Endothelial cell of umbilical vein (primary cell): Measurements from ENCODE around the gene TSHZ3. TPM values are rescaled to one million over a fixed set of nuclear protein-coding genes. Genes with fewer than 3 reads are reported as not detected.

ENCODE experiments used
- BruUV-seq: library from RNA; stranded (reverse); fragments of 400-500 nt; replicated peaks from 2 replicates; lab custom pipeline; 2021; lab: Mats Ljungman, UMichigan
- CTCF ChIA-PET: fragments of 300-600, 350-600 bp; sonication (Branson Sonifier 250); formaldehyde crosslinking; loops from one replicate; lab custom pipeline; 2021; ENCODE audit warnings: antibody characterized with exemption, inconsistent platforms; lab: Charles Lee
- POLR2A ChIA-PET: fragments of 300-600, 350-600 bp; sonication (Branson Sonifier 250); formaldehyde crosslinking; loops from one replicate; lab custom pipeline; 2021; ENCODE audit warnings: antibody characterized with exemption, inconsistent platforms; lab: Charles Lee
- DNase-seq: peaks from one replicate; pipeline ENCODE4 v3.0.0-alpha.2; 2011; ENCODE audit warnings: low read depth, low spot score
- FAIRE-seq: peaks from 2 replicates; lab custom pipeline; 2011; peaks lifted over from hg19 to GRCh38; lab: Jason Lieb, UNC
- H2AFZ ChIP-seq: 2 replicates; pipeline ENCODE4 v1.6.0; 2012; ENCODE audit warnings: low read depth, low read length, control low read depth, inconsistent platforms
- H3K27ac ChIP-seq: 2 replicates; pipeline ENCODE4 v1.5.1; 2011; ENCODE audit warnings: low read depth, mild to moderate bottlenecking, control low read depth, low read length, moderate library complexity; ENCODE audit not compliant: insufficient read depth
- H3K27me3 ChIP-seq, 2 experiments: 2 replicates each; pipeline versions ENCODE4 v1.6.0 to v1.6.1; 2011; ENCODE audit warnings: low read length in 2 of 2, mixed read lengths in 1 of 2; ENCODE audit not compliant: control insufficient read depth in 2 of 2, insufficient read depth in 2 of 2
- H3K36me3 ChIP-seq, 2 experiments: 2 replicates in 1 of 2; 3 replicates in 1 of 2; pipeline ENCODE4 v1.5.1; 2011; ENCODE audit warnings: low read length in 2 of 2, mild to moderate bottlenecking in 1 of 2, moderate library complexity in 1 of 2; ENCODE audit not compliant: control insufficient read depth in 2 of 2, insufficient read depth in 2 of 2; ENCODE audit errors: extremely low read depth in 1 of 2
- H3K4me1 ChIP-seq: 3 replicates; pipeline ENCODE4 v1.5.1; 2011; ENCODE audit warnings: mild to moderate bottlenecking, low read length; ENCODE audit not compliant: control insufficient read depth, insufficient read depth; ENCODE audit errors: extremely low read depth
- H3K4me2 ChIP-seq: 2 replicates; pipeline ENCODE4 v1.6.1; 2011; ENCODE audit warnings: low read length, control low read depth, mixed read lengths; ENCODE audit not compliant: insufficient read depth
- H3K4me3 ChIP-seq, 3 experiments: fragments of 200-600 bp in 1 of 3; sonication (generic), shearing (Covaris generic) in 1 of 3; replicated peaks in 1 of 3; 2 replicates each; pipeline ENCODE4 v1.5.1; 2011 to 2016; ENCODE audit warnings: control low read depth in 3 of 3, low read length in 3 of 3, mild to moderate bottlenecking in 2 of 3, inconsistent platforms in 1 of 3, low read depth in 1 of 3, moderate library complexity in 1 of 3; ENCODE audit not compliant: insufficient read depth in 1 of 3
- H3K79me2 ChIP-seq: 2 replicates; pipeline ENCODE4 v1.6.0; 2012; ENCODE audit warnings: low read length, inconsistent platforms; ENCODE audit not compliant: control insufficient read depth, insufficient read depth
- H3K9ac ChIP-seq: replicated peaks from 2 replicates; pipeline ENCODE3; 2011; ENCODE audit warnings: low read length, control low read depth; ENCODE audit not compliant: insufficient read depth; ENCODE audit errors: extremely low read depth
- H3K9me1 ChIP-seq: replicated peaks from 3 replicates; pipeline ENCODE4 v1.6.0; 2011; ENCODE audit warnings: mild to moderate bottlenecking, low read length; ENCODE audit not compliant: control insufficient read depth, insufficient read depth; ENCODE audit errors: extremely low read depth
- H3K9me3 ChIP-seq: replicated peaks from 2 replicates; pipeline ENCODE4 v1.5.1; 2012; ENCODE audit warnings: low read length, inconsistent platforms; ENCODE audit not compliant: control insufficient read depth, insufficient read depth
- H4K20me1 ChIP-seq: replicated peaks from 2 replicates; pipeline ENCODE3; 2011; ENCODE audit warnings: mild to moderate bottlenecking, low read length; ENCODE audit not compliant: control insufficient read depth, insufficient read depth; ENCODE audit errors: extremely low read depth
- EZH2 ChIP-seq: IDR thresholded peaks from 2 replicates; pipeline ENCODE4 v1.6.1; 2012; ENCODE audit warnings: borderline replicate concordance, low read depth, mild to moderate bottlenecking, moderate library complexity, low read length, inconsistent platforms; ENCODE audit not compliant: severe bottlenecking
- FOS ChIP-seq: IDR thresholded peaks from 2 replicates; pipeline ENCODE4 v1.6.1; 2011; ENCODE audit warnings: mild to moderate bottlenecking, low read length, moderate library complexity, borderline replicate concordance; ENCODE audit not compliant: insufficient read depth
- GATA2 ChIP-seq: IDR thresholded peaks from 2 replicates; pipeline ENCODE4 v1.7.0; 2011; ENCODE audit warnings: low read depth, mild to moderate bottlenecking, moderate library complexity, mixed read lengths, low read length; ENCODE audit not compliant: insufficient read length, insufficient read depth
- JUN ChIP-seq: IDR thresholded peaks from 2 replicates; pipeline ENCODE4 v1.6.1; 2011; ENCODE audit warnings: borderline replicate concordance, low read depth; ENCODE audit not compliant: insufficient read length, insufficient read depth
- MYC ChIP-seq: IDR thresholded peaks from one replicate; pipeline ENCODE4 v1.6.1; 2011; ENCODE audit warnings: mild to moderate bottlenecking, low read depth, low read length
- POLR2A ChIP-seq: IDR thresholded peaks from 2 replicates; pipeline ENCODE4 v1.6.1; 2012; ENCODE audit warnings: low read depth, mild to moderate bottlenecking, control low read depth, low read length
- POLR2AphosphoS5 ChIP-seq: IDR thresholded peaks from 2 replicates; pipeline ENCODE4 v1.6.1; 2012; ENCODE audit warnings: low read depth, mild to moderate bottlenecking, control low read depth, low read length, moderate library complexity; ENCODE audit not compliant: insufficient read depth
- dilution Hi-C: fragments of 300-500 bp; cut with MboI; formaldehyde crosslinking; loops from one replicate; pipeline ENCODE4 v1.15.0; 2019; ENCODE audit warnings: low sequenced_read_pairs; ENCODE audit not compliant: extremely low pct_ligation_motif_present
- intact Hi-C: fragments of 100-400 bp; cut with micrococcal nuclease; formaldehyde crosslinking; loops from one replicate; pipeline ENCODE4 v1.10.0; 2022
- polyA plus RNA-seq, 4 experiments: library from polyadenylated mRNA; depleted of rRNA in 3 of 4; stranded (reverse) in 3 of 4; unstranded in 1 of 4; fragments of >200 nt; gene quantifications; 2 replicates each; pipeline versions ENCODE4 v1.2.1 to v1.2.3, GENCODE V29; 2011 to 2012; ENCODE audit warnings: missing spikeins in 1 of 4
- total RNA-seq: library from RNA; stranded (reverse); gene quantifications from 2 replicates; pipeline ENCODE4 v1.2.3, GENCODE V29; 2021
- TF ChIP-seq, protein P1 (sequence below): IDR thresholded peaks from 2 replicates; pipeline ENCODE4 v1.6.1; 2011; ENCODE audit not compliant: insufficient read depth, insufficient read length
- TF ChIP-seq, protein P2 (sequence below), 2 donors: IDR thresholded peaks; 1 replicate in 1 of 2; 2 replicates in 1 of 2; pipeline ENCODE4 v1.5.1; 2011; ENCODE audit warnings: low read length in 2 of 2, mild to moderate bottlenecking in 2 of 2, moderate library complexity in 2 of 2, control low read depth in 1 of 2, inconsistent platforms in 1 of 2, low read depth in 1 of 2; ENCODE audit not compliant: insufficient read depth in 1 of 2; ENCODE audit errors: extremely low read depth in 1 of 2

TSHZ3 gene
- total and polyA plus RNA-seq, 2 donors (not counting 3 experiments of a cell fraction or from before 2014, with no cell fraction given) = 1.2 to 6.2 TPM

DNA sequence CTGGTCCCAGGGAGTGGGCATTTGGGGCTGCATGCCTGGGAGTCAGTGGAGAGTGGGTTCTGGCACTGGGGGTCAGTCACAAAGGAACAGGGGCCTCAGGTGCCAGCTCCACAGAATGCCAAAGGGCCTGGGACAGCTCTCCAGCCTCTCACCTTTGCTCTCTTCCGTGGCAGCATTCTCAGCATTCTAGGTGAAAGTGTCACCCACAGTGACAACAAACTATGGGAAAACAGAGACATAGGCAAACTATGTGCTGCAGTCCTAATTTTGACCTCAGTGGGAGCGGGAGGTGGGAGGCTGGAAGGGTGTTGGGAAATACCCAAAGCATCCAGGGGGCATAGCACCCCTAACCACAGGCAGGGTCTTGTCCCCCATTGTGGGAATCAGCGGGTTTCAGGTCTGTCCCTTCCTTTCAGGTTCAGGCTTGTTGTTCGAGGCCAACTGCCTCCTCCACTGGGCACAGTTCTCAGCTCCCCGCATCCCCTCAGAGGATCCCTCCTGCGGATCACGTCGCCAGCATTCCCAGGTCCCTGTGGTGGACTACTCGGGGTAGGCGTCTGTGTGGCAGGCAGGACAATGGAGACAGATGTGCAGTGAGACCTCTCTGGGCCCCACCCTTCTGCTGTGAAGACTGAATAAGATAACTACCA is 52.4 kb downstream of the TSHZ3 start:
- no peaks in the 10 kb centered on the region for H3K36me3 ChIP-seq
- ChIA-PET POLR2A (no interaction called here), CTCF (no interaction called here)
- H3K4me1 ChIP-seq = no peaks in the 10 kb centered on the region
- dilution Hi-C loops = no loop called here
- no peak for DNase-seq
- no peak overlapping the region for H3K27ac ChIP-seq
- no peak overlapping the region for H3K4me2 ChIP-seq
- intact Hi-C loops = no loop called here
- H3K79me2 ChIP-seq = no peaks in the 10 kb centered on the region
- no peaks in the 10 kb centered on the region for H3K9me3 ChIP-seq
- FAIRE-seq = no peak
- no peak overlapping the region for H3K9ac ChIP-seq
- H3K9me1 ChIP-seq = no peaks in the 10 kb centered on the region
- no peak for TF ChIP-seq POLR2A
- TF ChIP-seq JUN = no peak
- TF ChIP-seq POLR2AphosphoS5 = no peak
- H2AFZ ChIP-seq = no peak overlapping the region
- H3K27me3 ChIP-seq = no peaks in the 10 kb centered on the region
- H3K4me3 ChIP-seq = no peak overlapping the region
- no TSS peak for BruUV-seq
- no peaks in the 10 kb centered on the region for H4K20me1 ChIP-seq

DNA sequence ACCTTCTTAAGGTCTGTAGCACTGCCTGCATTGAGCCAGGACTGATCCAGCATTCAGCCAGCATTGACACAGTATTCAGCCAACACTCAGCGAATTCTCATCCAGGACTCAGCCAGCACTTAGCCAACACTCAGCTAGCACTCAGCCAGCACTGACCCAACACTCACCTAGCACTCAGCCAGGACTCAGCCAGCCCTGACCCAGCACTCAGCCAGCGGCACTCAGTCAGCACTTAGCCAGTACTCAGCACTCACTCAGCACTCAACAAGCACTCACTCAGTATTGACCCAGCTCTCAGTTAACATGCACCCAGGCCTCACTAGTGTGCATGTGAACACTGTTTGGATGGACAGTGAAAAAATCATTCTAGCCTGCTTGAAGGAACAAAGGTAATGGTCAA is 55.0 kb downstream of the TSHZ3 start:
- no peak for DNase-seq
- H3K36me3 ChIP-seq = no peaks in the 10 kb centered on the region
- H3K4me2 ChIP-seq = no peak overlapping the region
- ChIA-PET POLR2A (no interaction called here), CTCF (no interaction called here)
- H2AFZ ChIP-seq = no peak overlapping the region
- no peaks in the 10 kb centered on the region for H3K4me1 ChIP-seq
- dilution Hi-C loops = no loop called here
- no peaks in the 10 kb centered on the region for H3K79me2 ChIP-seq
- H4K20me1 ChIP-seq = no peaks in the 10 kb centered on the region
- intact Hi-C loops = no loop called here
- H3K27ac ChIP-seq = no peak overlapping the region
- H3K9ac ChIP-seq = no peak overlapping the region
- BruUV-seq = no TSS peak
- TF ChIP-seq, protein P1, sequence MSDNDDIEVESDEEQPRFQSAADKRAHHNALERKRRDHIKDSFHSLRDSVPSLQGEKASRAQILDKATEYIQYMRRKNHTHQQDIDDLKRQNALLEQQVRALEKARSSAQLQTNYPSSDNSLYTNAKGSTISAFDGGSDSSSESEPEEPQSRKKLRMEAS = no peak
- no peak for TF ChIP-seq JUN
- TF ChIP-seq EZH2 = no peak
- no peak for TF ChIP-seq MYC
- TF ChIP-seq FOS = no peak
- TF ChIP-seq GATA2 = no peak
- no peak for TF ChIP-seq POLR2AphosphoS5
- TF ChIP-seq, protein P2, sequence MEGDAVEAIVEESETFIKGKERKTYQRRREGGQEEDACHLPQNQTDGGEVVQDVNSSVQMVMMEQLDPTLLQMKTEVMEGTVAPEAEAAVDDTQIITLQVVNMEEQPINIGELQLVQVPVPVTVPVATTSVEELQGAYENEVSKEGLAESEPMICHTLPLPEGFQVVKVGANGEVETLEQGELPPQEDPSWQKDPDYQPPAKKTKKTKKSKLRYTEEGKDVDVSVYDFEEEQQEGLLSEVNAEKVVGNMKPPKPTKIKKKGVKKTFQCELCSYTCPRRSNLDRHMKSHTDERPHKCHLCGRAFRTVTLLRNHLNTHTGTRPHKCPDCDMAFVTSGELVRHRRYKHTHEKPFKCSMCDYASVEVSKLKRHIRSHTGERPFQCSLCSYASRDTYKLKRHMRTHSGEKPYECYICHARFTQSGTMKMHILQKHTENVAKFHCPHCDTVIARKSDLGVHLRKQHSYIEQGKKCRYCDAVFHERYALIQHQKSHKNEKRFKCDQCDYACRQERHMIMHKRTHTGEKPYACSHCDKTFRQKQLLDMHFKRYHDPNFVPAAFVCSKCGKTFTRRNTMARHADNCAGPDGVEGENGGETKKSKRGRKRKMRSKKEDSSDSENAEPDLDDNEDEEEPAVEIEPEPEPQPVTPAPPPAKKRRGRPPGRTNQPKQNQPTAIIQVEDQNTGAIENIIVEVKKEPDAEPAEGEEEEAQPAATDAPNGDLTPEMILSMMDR (IDR thresholded peaks at IDR 0.05; ENCODE audit: extremely low read depth in 1 of 2, insufficient read depth in 1 of 2, low read depth in 1 of 2, low read length in 2 of 2) = no peak
- no peak for TF ChIP-seq POLR2A
- no peak overlapping the region for H3K4me3 ChIP-seq
- H3K27me3 ChIP-seq = no peaks in the 10 kb centered on the region
- no peak for FAIRE-seq
- no peaks in the 10 kb centered on the region for H3K9me3 ChIP-seq
- H3K9me1 ChIP-seq = no peaks in the 10 kb centered on the region
